Kidney (tissue), 14 donors: ENCODE results near the gene COL25A1. TPM values are rescaled to one million over a fixed set of nuclear protein-coding genes. Genes with fewer than 3 reads are reported as not detected.

ENCODE experiments used
- DNase-seq, 5 donors: peaks; one replicate each; pipeline ENCODE4 v3.0.0-alpha.2; 2013 to 2020
- FAIRE-seq: peaks from 2 replicates; lab custom pipeline; 2012; peaks lifted over from hg19 to GRCh38; lab: Jason Lieb, UNC
- H3K27ac ChIP-seq, 2 donors: one replicate each; pipeline ENCODE4 v1.7.0; 2013; ENCODE audit warnings: low read depth in 2 of 2, low read length in 2 of 2, inconsistent platforms in 1 of 2
- H3K27me3 ChIP-seq: one replicate; pipeline ENCODE4 v1.7.1; 2013; ENCODE audit warnings: low read length, inconsistent platforms; ENCODE audit not compliant: control insufficient read depth, insufficient read depth
- H3K36me3 ChIP-seq, 3 donors: one replicate each; pipeline versions ENCODE4 v1.7.0 to v1.7.1; 2013; ENCODE audit warnings: low read length in 3 of 3, control low read depth in 1 of 3, inconsistent platforms in 1 of 3; ENCODE audit not compliant: insufficient read depth in 3 of 3, control insufficient read depth in 2 of 3
- H3K4me1 ChIP-seq, 3 donors: one replicate each; pipeline versions ENCODE4 v1.7.0 to v1.7.1; 2013; ENCODE audit warnings: low read length in 3 of 3, inconsistent platforms in 1 of 3, low read depth in 1 of 3; ENCODE audit not compliant: control insufficient read depth in 2 of 3, insufficient read depth in 2 of 3
- H3K4me3 ChIP-seq, 3 donors: one replicate each; pipeline versions ENCODE4 v1.7.0 to v1.8.1; 2013; ENCODE audit warnings: low read length in 3 of 3, control low read depth in 1 of 3, inconsistent platforms in 1 of 3
- H3K9ac ChIP-seq, 3 donors: one replicate each; pipeline versions ENCODE4 v1.7.0 to v1.7.1; 2013; ENCODE audit warnings: low read length in 3 of 3, control low read depth in 1 of 3, inconsistent platforms in 1 of 3
- H3K9me3 ChIP-seq, 3 donors: one replicate each; pipeline versions ENCODE4 v1.7.0 to v1.7.1; 2013; ENCODE audit warnings: low read length in 3 of 3, control low read depth in 1 of 3, inconsistent platforms in 1 of 3; ENCODE audit not compliant: control insufficient read depth in 2 of 3, insufficient read depth in 1 of 3
- intact Hi-C: fragments of 100-400 bp; cut with DNase I; formaldehyde crosslinking; loops from one replicate; pipeline ENCODE4 v1.11.1; 2022
- polyA plus RNA-seq: library from polyadenylated mRNA; stranded (reverse); fragments of 350-450 nt; fragmentation: Illumina TruSeq; extraction: RNeasy Lipid Tissue Mini Kit (QIAGEN cat#74804); gene quantifications from one replicate; pipeline ENCODE4 v1.2.3, GENCODE V29; 2014; ENCODE audit warnings: low read depth, low replicate concordance; ENCODE audit not compliant: insufficient read depth
- total RNA-seq: library from RNA; stranded (reverse); fragmentation: NEBNext Ultra II Directional; extraction: Animal tissue kit (Norgen Biotek cat#: 25700); gene quantifications from one replicate; pipeline ENCODE4 v1.2.1, GENCODE V29; 2021
- TF ChIP-seq, protein P1 (sequence below): IDR thresholded peaks from 3 replicates; pipeline ENCODE4 v1.5.1; 2012; ENCODE audit warnings: mild to moderate bottlenecking, moderate library complexity, borderline replicate concordance; ENCODE audit not compliant: insufficient read depth; ENCODE audit errors: extremely low read depth
- donor health status: control.
- donor health status: control.
- donor health status: control.
- donor health status: control.
- donor health status: control.
- donor health status: DM: yes; HTN: yes; CAD: no.
- donor health status: Normal renal cell carcinoma (clear cell type).

COL25A1 gene
- total and polyA plus RNA-seq, 2 donors from 2014 or later, result 0.52 to 2.3 TPM

- FAIRE-seq (no peak), DNase-seq (peak in 4 of 5 donors; percentile 58 to 85 (median 77))
- Histone ChIP-seq H3K4me1 (no peaks in the 10 kb centered on the region), H3K27ac (no peak overlapping the region), H3K4me3 (no peak overlapping the region), H3K27me3 (no peaks in the 10 kb centered on the region), H3K9ac (no peak overlapping the region), H3K36me3 (no peaks in the 10 kb centered on the region), H3K9me3 (no peaks in the 10 kb centered on the region)
- intact Hi-C loops, result no loop called here
- TF ChIP-seq, protein P1, sequence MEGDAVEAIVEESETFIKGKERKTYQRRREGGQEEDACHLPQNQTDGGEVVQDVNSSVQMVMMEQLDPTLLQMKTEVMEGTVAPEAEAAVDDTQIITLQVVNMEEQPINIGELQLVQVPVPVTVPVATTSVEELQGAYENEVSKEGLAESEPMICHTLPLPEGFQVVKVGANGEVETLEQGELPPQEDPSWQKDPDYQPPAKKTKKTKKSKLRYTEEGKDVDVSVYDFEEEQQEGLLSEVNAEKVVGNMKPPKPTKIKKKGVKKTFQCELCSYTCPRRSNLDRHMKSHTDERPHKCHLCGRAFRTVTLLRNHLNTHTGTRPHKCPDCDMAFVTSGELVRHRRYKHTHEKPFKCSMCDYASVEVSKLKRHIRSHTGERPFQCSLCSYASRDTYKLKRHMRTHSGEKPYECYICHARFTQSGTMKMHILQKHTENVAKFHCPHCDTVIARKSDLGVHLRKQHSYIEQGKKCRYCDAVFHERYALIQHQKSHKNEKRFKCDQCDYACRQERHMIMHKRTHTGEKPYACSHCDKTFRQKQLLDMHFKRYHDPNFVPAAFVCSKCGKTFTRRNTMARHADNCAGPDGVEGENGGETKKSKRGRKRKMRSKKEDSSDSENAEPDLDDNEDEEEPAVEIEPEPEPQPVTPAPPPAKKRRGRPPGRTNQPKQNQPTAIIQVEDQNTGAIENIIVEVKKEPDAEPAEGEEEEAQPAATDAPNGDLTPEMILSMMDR, result no peak
Measured at GRCh38 chr4:109207061-109207460, 95.4 kb downstream of the COL25A1 start.

GRCh38 chr4:109206620-109207019, 95.8 kb downstream of the COL25A1 start:
- TF ChIP-seq, protein P1, result no peak
- no peaks in the 10 kb centered on the region for H3K27me3 ChIP-seq
- H3K9me3 ChIP-seq, result no peaks in the 10 kb centered on the region
- H3K9ac ChIP-seq, result no peak overlapping the region
- no peak for FAIRE-seq
- DNase-seq, result peak in 3 of 5 donors; percentile 41 to 67 (median 61)
- H3K36me3 ChIP-seq, result no peaks in the 10 kb centered on the region
- no peak overlapping the region for H3K4me3 ChIP-seq
- no peak overlapping the region for H3K27ac ChIP-seq
- H3K4me1 ChIP-seq, result no peaks in the 10 kb centered on the region
- intact Hi-C loops, result no loop called here

- FAIRE-seq (no peak), DNase-seq (peak in 2 of 5 donors; percentile 12 to 47)
- Histone ChIP-seq H3K4me1 (no peaks in the 10 kb centered on the region), H3K36me3 (no peaks in the 10 kb centered on the region), H3K4me3 (no peak overlapping the region), H3K9ac (no peak overlapping the region), H3K27ac (no peak overlapping the region), H3K27me3 (no peaks in the 10 kb centered on the region), H3K9me3 (no peaks in the 10 kb centered on the region)
- intact Hi-C loops, result no loop called here
- TF ChIP-seq, protein P1, result no peak
Measured at GRCh38 chr4:109205186-109205585, 97.3 kb downstream of the COL25A1 start.

- H3K27me3 ChIP-seq, result no peaks in the 10 kb centered on the region
- no peaks in the 10 kb centered on the region for H3K4me1 ChIP-seq
- H3K9ac ChIP-seq, result no peak overlapping the region
- FAIRE-seq (no peak), DNase-seq (no peak)
- no peaks in the 10 kb centered on the region for H3K36me3 ChIP-seq
- intact Hi-C loops, result no loop called here
- H3K9me3 ChIP-seq, result no peaks in the 10 kb centered on the region
- TF ChIP-seq, protein P1, result no peak
- no peak overlapping the region for H3K27ac ChIP-seq
- no peak overlapping the region for H3K4me3 ChIP-seq
Measured at GRCh38 chr4:109199585-109199984, 102.9 kb downstream of the COL25A1 start.
